ENCODE measurements around the gene ZCCHC18.
"Not testable (repeated sequence)": the region's sequence is repeated elsewhere in the genome, so short reads cannot be mapped to it uniquely, and the experiment has no call there.

ZCCHC18 gene

GRCh38 chrX:104112326-104112951 lies at the start of gene ZCCHC18:
ZCCHC18 (plus strand) TSS chrX:104112523; CDS start chrX:104114112, 1,589 bp downstream.
- peak; percentile 28 for DNase-seq (ENCODE audit: low read depth, low spot score)

GRCh38 chrX:104062636-104063035 lies 49.7 kb upstream of the ZCCHC18 start:
- DNase-seq (ENCODE audit: low read depth, low spot score), result not testable (repeated sequence)

DNA sequence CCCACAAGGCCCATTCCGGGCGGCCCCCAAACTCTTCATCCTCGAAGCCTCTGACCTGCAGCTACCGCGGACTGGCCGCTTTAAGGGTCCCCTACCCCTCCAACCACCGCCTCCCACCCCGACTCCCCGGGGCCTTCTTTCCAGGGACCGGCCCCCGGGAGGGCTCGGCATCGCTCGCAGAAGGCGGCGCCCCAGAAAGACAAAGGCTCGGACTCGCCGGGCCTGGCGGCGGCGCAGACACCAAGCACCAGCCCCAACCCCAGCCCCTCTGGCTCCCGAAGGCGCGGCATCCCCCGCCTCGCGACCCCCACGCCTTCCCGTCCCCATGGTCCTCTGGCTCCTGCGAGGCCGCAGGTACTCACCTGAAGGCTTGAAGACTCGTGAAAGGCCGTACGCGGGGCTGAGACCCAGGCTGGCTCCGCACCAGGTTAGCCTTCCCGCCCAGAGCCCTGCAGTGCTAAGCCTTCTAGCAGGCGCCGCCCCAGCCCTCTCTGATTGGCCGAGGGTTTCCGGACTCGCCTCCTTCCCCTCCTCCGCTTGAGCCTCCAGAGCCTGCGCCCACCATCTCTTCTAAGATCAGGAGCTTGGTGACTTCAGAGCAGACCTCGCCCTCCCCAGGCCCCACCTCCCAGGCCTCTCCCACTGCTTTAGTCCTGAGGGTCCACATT lies 36.4 kb upstream of the ZCCHC18 start, which contains the start of gene TMSB15C:
Gene TMSB15C (minus strand): TSS at position 459 of the 668 bp plus-strand sequence.
- not testable (repeated sequence) for DNase-seq (ENCODE audit: low read depth, low spot score)

DNA sequence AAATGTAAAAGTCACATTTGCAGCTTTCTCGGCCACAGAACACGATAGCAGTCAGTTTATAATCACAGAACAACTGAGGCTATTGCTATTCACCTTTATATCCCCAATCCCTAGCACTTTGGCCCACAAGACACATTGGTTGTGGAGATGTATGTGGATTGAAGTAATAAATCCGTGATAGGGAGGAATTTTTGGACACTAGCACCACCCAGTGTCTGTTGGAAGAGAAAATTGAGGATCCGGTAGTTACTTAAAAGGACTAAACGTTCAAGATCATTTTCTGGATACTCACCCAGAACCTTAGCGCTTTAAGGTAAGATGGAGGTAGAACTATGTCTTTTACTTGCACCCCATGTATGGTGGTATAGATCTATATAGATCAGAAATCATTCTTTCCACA lies 34.5 kb upstream of the ZCCHC18 start:
- not testable (repeated sequence) for DNase-seq (ENCODE audit: low read depth, low spot score)

- DNase-seq (ENCODE audit: low read depth, low spot score), result no peak
Measured at GRCh38 chrX:104084063-104084462, 28.3 kb upstream of the ZCCHC18 start.

DNA sequence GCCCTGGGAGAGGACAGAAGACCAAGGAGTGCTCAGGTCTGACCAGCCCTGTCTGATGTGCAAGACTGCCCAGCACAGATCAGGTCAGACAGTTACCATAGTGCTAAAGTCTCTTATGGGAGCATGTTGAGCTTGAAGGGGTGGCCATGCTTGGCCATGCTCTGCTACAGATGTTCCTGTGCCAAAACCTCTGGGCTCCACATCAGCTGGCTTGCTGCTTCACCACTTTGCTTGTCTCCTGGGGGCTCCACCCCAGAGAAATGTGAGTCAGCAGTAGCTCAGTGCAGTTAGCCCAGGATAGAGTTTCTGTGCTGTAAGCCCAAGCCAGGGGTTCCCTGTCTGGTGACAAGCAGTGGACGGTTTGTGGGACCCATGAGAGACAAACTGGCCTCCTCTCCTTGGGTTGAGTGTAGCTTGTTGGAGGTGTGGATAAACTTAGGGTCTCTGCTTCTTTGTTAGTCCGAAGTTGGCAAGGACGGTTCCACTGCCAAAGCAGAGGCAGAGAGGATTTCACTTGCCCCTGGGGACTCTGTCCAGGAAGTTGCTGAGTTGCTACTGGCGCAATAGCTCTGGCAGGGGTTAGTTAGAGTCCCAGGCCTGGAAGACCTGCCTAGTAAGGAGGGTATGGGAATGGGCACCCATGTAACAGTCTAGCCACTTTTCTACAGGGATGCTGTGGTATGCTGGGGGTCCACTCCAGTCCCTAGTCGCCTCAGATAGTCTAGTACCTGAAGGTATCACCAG lies 27.6 kb upstream of the ZCCHC18 start:
- DNase-seq (ENCODE audit: low read depth, low spot score), result no peak

GRCh38 chrX:104085477-104085876 lies 26.8 kb upstream of the ZCCHC18 start:
- no peak for DNase-seq (ENCODE audit: low read depth, low spot score)

DNA sequence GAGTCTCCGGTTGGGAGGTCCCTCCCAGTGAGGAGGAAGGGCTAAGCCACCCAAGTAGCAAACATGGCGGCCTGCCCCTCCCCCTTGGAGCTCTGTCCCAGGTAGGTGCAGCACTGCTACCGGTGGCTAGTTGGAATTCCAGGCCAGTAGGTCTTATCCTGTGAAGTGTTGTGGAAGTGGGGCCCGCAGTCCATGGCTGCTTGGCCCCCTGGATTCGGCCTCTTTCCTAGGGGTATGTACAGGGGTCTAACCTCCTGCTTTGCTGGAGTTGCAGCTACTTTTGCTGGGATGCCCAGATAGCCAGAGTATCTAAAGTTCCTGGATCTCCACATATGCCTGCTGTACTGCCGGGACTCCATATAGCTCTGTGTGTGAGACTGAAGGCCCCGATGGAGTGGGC lies 26.4 kb upstream of the ZCCHC18 start:
- no peak for DNase-seq (ENCODE audit: low read depth, low spot score)

- no peak for DNase-seq (ENCODE audit: low read depth, low spot score)
Measured at GRCh38 chrX:104098151-104098808, 14.0 kb upstream of the ZCCHC18 start.

- no peak for DNase-seq (ENCODE audit: low read depth, low spot score)
Measured at GRCh38 chrX:104098919-104099318, 13.4 kb upstream of the ZCCHC18 start.

- no peak for DNase-seq (ENCODE audit: low read depth, low spot score)
Measured at GRCh38 chrX:104104676-104105075, 7.6 kb upstream of the ZCCHC18 start.

DNA sequence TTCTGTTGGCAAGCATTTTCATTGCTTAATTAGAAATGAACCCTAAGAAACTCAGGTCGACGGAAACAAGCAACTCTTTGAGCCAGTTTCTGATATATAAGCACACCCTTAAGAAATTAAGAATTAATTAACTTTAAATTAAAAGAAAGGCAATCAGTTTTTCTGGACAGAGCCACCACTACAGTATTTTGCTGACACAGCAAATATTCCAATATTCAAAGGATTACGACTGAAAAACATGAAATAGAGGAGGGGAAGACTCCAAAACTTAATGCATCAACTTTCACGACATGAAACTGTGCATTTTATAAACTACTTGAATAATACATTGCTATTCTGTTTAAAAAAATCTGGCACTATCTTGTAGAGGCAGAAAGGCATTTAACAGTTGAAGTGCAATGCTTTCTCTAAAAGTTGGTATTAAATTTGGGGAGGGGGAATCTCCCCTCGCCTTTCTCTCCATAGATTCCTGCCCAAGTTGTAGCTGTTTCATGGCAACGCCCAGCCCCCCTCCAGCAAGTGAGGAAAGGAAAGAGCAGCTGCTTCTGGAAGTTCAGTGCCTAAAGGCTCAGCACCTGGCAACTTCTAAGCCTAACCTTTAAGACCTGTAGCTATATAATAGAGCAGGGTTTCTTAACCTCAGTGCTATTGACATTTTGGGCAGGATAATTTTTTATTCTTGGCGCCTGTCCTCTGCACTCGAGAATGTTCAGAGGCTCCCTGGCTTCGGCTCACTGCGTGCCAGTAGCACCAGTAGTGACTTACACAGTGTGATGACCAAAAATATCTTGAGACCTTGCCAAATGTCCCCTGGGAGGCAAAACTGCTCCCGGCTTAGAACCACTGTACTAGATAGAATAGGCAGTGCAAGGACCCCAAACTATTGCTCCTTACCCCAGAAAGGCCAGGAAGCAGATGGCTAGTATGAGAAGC lies 6.7 kb upstream of the ZCCHC18 start:
- DNase-seq (ENCODE audit: low read depth, low spot score), result no peak

DNA sequence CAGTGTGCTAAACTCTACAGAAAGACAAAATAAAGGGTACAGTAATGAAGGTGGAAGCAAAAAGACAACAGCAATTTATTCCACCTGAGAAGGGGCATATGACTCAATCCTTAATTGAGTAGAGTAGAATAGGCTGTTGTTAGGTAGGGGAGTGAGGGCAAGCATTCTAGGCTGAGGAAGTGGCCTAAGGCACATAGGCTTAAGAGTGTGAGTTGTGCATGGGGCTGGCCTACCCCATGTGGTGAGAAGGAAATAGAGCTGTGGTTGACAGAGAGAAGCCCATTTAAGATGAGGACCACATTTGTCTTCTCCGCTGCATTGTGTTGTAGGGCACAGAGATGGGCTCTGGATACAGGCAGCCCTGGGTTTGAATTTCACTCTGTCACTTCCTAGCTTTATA lies 3.4 kb upstream of the ZCCHC18 start:
- DNase-seq (ENCODE audit: low read depth, low spot score), result no peak

DNA sequence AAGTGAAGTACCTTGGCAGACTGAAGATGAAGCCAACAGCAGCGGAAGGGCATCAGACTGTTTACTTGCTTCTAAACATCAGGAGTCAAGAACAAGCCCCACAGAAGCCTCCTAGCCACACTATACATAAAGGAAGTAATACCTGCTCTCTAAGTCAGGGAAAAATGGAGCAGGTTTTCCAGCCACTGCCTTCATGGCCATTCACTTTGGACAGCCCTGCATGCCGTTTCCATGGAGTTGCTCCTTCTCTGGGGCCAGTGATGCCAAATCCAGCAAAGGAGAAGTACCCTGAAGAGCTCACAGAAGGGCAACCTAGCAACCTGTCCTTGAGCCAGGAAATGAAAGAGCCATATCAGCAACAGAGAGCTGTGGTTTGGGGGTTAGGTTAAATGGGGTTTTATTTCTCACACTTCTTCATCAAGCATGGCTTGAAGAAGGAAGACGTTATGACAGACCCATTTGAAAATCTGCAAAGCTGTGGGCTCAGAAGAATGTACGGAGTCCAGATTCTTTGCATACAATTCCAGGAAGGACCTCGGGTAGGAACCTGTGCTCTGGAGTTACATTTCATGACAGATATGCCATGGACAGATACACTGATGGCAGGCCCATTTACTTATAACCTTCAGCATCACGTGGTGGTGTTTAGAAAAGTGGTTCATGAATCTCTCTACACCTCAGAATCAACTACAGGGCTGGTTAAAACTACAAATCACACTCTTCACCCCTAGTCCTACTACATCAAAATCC lies 1.7 kb upstream of the ZCCHC18 start:
- not testable (repeated sequence) for DNase-seq (ENCODE audit: low read depth, low spot score)

GRCh38 chrX:104113222-104113965 lies 1.1 kb downstream of the ZCCHC18 start:
- no peak for DNase-seq (ENCODE audit: low read depth, low spot score)

GRCh38 chrX:104117759-104118158 lies 5.4 kb downstream of the ZCCHC18 start:
- DNase-seq (ENCODE audit: low read depth, low spot score), result no peak

GRCh38 chrX:104118765-104119164 lies 6.4 kb downstream of the ZCCHC18 start:
- DNase-seq (ENCODE audit: low read depth, low spot score), result no peak

GRCh38 chrX:104122829-104123228 lies 10.5 kb downstream of the ZCCHC18 start:
- no peak for DNase-seq (ENCODE audit: low read depth, low spot score)

GRCh38 chrX:104126856-104127255 lies 14.5 kb downstream of the ZCCHC18 start:
- DNase-seq (ENCODE audit: low read depth, low spot score), result no peak

- no peak for DNase-seq (ENCODE audit: low read depth, low spot score)
Measured at GRCh38 chrX:104130808-104131207, 18.5 kb downstream of the ZCCHC18 start.

Data from iPS DF 19.7 (cell line).